MM.1S (cell line): ENCODE measurements around the gene CPXM1.

Experiments used
- CTCF ChIP-seq: fragments of 300-600 bp; sonication (generic); IDR thresholded peaks from 2 replicates; pipeline ENCODE4 v1.5.1; 2016; ENCODE audit warnings: antibody characterized with exemption, low read length, mixed read lengths
- EZH2 ChIP-seq: fragments of 300-600 bp; sonication (generic); optimal IDR thresholded peaks from 2 replicates; pipeline ENCODE3; 2017; ENCODE audit warnings: low read depth, mild to moderate bottlenecking, antibody characterized with exemption, low read length, mixed read lengths
- EZH2phosphoT487 ChIP-seq: fragments of 300-600 bp; sonication (generic); IDR thresholded peaks from 2 replicates; pipeline ENCODE4 v1.6.1; 2018; ENCODE audit warnings: antibody characterized with exemption, low read length

- no peak for TF ChIP-seq CTCF
- no peak for TF ChIP-seq EZH2
- TF ChIP-seq EZH2phosphoT487, result no peak
Observed at GRCh38 chr20:2806351-2806701, 5.9 kb upstream of the CPXM1 start.
